Hematopoietic multipotent progenitor cell treated with erythropoietin and hydrocortisone succinate and interleukin-3 and kit ligand, for 6 days (in vitro differentiated cells): ENCODE results near the gene TAS2R5.
A peak's percentile ranks its signal among the peaks of the same experiment; 100 is the strongest.
"Not testable (repeated sequence)": the region's sequence is repeated elsewhere in the genome, so short reads cannot be mapped to it uniquely, and the experiment has no call there.

ENCODE experiments used
- DNase-seq: peaks from one replicate; pipeline ENCODE4 v3.0.0-alpha.2; 2015

Gene TAS2R5, protein sequence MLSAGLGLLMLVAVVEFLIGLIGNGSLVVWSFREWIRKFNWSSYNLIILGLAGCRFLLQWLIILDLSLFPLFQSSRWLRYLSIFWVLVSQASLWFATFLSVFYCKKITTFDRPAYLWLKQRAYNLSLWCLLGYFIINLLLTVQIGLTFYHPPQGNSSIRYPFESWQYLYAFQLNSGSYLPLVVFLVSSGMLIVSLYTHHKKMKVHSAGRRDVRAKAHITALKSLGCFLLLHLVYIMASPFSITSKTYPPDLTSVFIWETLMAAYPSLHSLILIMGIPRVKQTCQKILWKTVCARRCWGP

GRCh38 chr7:141789917-141790316 is at the start of gene TAS2R5:
Gene TAS2R5 (plus strand): TSS chr7:141790217. CDS start chr7:141790362, 145 bp downstream.
- no peak for DNase-seq

DNA sequence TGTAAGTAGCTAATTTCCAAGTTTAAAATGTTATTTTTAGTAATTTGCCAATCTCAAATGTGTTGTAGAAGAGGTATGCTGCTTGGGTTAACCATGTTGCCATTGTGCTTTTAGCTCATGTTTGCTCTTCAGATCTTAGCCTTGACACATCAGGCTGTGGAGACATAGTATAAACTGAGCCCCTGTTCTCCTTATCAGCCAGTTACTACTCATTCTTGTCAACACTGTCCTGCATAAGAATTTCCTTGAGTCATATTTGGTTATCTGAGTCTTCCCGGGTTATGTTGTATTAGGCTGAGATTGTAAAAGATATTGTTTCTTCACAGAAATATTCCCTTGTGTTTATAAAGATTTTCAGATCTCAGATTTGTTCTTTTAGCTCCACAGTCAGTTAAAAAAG is 47.8 kb upstream of the TAS2R5 start:
- DNase-seq: no peak

DNA sequence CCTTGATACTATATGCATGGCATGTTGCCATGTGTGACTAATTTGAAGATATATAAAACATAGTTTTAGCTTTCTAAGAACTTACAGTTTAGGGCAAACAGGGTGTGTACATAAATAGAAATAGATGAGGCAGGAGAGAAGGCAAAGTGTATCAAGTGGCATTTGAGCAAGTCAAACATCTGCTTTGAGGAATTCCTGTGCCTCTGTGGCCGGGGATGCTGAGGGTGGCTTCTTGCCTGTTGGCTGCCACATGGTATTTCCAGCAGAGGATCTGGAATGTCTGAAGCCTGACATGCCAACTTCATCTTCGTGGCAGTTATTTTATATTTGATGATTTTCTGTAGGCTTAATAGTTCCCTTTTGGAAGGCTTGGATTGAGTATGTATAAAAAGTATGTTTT is 45.9 kb upstream of the TAS2R5 start:
- no peak for DNase-seq

DNA sequence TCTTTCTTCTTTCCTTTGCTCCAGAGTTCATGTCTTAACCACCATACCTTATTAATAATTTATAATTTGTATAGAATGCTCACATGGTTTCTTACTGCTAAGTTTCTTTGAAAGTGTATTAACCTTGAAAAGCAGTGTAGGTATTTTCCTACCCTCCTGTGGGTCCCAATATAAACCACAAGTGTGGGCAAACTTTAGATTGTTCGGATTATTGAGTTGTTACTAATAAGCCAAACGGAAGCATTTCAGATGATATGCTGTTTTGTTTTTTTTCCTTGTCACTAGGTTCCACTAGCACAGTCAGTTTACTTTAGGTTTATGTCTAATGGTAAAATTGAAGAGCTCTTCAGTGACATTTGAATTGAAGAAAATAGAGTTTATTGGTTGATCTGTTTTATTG is 41.6 kb upstream of the TAS2R5 start:
- no peak for DNase-seq

- peak; percentile 21 for DNase-seq
These were observed 38.1 kb upstream of the TAS2R5 start for GRCh38 chr7:141751904-141752303.

DNA sequence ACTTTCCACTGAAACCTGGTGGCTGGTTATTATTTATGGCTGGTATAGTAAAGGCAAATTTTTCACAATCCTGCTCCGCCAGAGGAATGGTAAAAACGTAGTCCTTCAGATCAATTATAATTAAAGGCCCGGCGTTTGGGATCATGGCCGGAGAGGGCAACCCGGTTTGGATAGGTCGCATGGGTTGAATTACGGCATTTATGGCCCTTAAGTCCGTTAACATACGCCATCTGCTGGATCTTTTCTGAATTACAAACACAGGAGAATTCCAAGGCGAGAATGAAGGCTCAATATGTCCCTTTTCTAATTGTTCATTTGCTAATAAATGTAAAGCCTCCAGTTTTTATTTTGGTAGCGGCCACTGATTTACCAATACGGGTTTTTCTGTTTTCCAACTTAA is 37.4 kb upstream of the TAS2R5 start:
- peak; percentile 30 for DNase-seq

- peak; percentile 80 for DNase-seq
These were observed 35.1 kb upstream of the TAS2R5 start for GRCh38 chr7:141754939-141755338.

DNA sequence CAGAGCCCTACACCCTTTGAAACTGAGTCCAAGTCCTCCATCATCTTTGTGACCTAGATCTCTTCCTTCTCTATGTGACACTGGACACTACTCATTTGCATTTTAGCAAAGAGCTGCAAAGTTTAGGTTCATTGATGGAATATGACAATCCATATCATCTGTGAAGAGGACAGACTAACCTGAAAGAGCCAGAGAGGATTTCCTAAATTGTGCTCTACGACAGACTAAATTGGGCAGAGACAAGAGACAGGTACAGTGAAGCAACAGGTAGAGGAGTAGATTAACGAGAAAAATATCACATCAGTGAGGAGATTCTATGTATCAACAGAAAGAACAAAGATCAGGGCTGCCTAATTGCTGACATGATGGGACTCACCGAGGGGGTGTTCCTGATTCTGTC is 26.2 kb upstream of the TAS2R5 start, which contains the start of gene TAS2R3:
TSS of gene TAS2R3 (plus strand) at position 301 of the 400 bp plus-strand sequence. CDS start at position 363, 62 bp downstream.
- DNase-seq: no peak

GRCh38 chr7:141770083-141770583 is 19.9 kb upstream of the TAS2R5 start:
- DNase-seq: not testable (repeated sequence)

DNA sequence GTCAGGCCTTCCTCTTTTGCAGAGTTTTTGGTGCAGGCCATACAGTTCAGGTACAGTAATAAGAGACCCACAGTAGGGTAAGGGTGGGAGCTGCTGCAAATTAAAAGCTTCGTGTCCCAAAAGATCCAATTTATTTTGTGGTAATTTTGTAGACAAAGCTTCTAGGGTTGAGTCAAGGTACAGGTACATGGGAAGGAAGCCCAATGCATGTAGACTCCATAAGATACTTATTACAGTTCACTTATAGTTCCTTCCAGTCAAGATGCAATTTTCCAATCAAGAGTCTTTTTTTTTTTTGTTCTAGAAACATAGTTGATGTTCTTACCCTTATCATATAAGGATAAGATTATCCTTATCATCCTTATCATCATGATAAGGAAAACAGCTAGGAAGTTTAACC is 13.6 kb upstream of the TAS2R5 start, which contains the start of gene TAS2R4:
TSS of gene TAS2R4 (plus strand) at position 301 of the 400 bp plus-strand sequence. CDS start 1,815 bp downstream, outside the sequence.
- no peak for DNase-seq

DNA sequence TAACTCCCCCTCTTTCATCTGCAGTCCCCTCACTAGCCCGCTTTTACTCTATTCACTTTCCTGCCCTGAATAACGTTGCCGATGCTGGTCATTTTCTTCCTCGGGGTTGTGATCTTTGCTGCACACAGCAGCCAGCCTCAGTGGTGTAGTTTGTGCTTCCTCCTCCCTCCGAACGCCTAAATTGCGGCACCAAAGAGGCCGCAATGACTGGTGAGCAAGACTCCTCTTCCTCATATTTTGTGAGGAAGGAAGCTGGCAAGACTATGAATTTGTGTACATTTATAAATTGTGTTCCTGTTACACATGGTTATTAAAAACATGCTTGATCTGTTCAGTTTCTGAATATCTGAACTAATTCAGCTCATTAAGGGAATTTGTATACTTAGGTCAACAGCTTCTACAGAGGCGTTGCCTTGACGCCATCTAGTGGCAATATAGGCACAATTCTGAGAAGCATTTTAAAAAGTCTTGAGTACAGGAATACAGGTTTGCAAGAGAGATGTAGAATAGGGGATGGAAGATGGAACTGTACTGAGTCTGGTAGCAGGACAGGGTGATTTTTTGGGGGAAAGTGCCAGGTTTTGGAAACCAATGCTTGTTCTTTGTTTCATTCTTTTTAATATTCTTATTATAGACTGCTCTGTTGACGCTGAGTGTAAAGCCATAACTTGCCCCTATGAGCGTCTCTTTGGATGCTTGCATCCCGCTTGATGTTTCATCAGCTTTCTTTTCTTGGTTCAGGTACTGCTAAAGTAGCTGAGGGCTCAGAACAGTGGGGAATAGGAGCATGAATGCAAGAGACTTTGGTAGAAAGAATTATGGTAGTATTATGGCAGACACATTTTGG is 4.1 kb upstream of the TAS2R5 start:
- peak; percentile 85 for DNase-seq

- no peak for DNase-seq
These were observed 1.7 kb upstream of the TAS2R5 start for GRCh38 chr7:141788296-141788695.

- no peak for DNase-seq
These were observed 2.5 kb downstream of the TAS2R5 start for GRCh38 chr7:141792526-141792925.

DNA sequence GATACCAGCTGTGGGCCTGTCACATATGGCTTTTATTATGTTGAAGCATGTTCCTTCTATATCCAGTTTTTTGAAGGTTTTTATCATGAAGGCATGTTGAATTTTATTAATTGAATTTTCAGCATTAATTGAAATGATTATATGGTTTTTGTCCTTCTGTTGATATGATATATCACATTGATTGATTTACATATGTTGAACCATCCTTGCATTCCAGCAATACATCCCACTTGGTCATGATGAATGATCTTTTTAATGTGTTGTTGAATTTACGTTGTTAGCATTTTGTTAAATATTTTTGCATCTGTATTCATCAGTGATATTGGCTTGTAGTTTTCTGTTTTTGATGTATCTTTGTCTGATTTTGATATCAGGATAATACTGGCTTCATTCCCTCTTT is 30.1 kb downstream of the TAS2R5 start:
- peak; percentile 4 for DNase-seq

GRCh38 chr7:141822432-141822831 is 32.4 kb downstream of the TAS2R5 start:
- not testable (repeated sequence) for DNase-seq

DNA sequence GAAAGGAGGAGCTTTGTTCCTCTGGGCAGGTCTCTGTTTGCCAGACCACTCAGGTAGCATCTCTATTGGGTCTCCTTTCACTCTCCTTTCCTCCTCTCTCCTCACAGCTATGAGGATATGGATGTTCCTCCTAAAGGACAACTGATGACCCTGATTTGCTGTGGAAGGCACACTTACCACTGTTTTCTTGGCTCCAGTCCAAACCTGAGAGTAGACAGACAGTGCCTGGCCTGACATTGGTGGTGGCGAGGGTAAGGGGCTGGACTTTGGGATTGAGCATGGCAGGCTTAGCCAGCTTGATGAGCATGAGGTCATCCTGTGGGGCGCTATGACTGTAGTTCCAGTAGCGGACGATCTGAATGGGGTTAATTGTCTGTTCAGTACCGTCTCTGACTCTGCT is 47.7 kb downstream of the TAS2R5 start:
- peak; percentile 5 for DNase-seq

- peak; percentile 54 for DNase-seq
These were observed 48.6 kb downstream of the TAS2R5 start for GRCh38 chr7:141838581-141838980.

DNA sequence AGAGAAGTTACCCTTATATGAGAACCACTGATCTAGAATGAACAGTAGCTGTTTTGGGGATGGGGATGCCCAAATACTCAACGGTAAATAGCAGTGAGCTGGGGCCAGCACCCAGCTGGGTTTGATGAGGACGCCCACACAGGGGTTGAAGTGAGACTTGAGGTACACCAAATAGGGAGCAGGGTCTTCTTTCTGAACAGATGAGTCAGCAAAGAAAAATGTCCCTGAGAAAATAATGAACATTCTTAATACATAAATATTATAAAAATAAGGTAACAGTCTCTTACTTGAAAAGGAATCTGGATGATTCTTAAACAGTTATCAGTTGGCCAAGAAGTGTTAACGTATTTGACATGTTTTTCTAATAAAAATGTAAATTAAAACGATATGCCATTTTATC is 49.2 kb downstream of the TAS2R5 start:
- no peak for DNase-seq

- no peak for DNase-seq
These were observed 50.7 kb downstream of the TAS2R5 start for GRCh38 chr7:141840708-141841107.
